Natural killer cell treated with Interleukin-12 subunit alpha and Interleukin-12 subunit beta and Interleukin-15 and Interleukin-18, amount 100 ng/mL, for 72 hours (primary cell): ENCODE data around the gene TUBGCP3. TPM values are rescaled to one million over a fixed set of nuclear protein-coding genes. Genes with fewer than 3 reads are reported as not detected.

Experiments used
- ATAC-seq, 2 donors: fragments of 150-1000 bp; cut with Tn5 transposase in 1 of 2; sonication (Bioruptor Pico), chemical (Tn5 transposase) in 1 of 2; 2 replicates each; pipeline ENCODE4 v1.10.0; 2021
- DNase-seq: peaks from one replicate; pipeline ENCODE4 v3.0.0; 2022; ENCODE audit warnings: low spot score
- H3K27ac Mint-ChIP-seq, 2 donors: 1 replicate in 1 of 2; 2 replicates in 1 of 2; pipeline ENCODE4 v1.8.0; 2022; ENCODE audit warnings: mixed read lengths in 2 of 2, mild to moderate bottlenecking in 1 of 2, moderate library complexity in 1 of 2
- H3K27me3 Mint-ChIP-seq, 2 donors: 1 replicate in 1 of 2; 2 replicates in 1 of 2; pipeline ENCODE4 v1.8.0; 2022; ENCODE audit warnings: mixed read lengths in 2 of 2
- H3K36me3 Mint-ChIP-seq: one replicate; pipeline ENCODE4 v1.8.0; 2022; ENCODE audit warnings: mixed read lengths
- H3K4me1 Mint-ChIP-seq, 2 donors: 1 replicate in 1 of 2; 2 replicates in 1 of 2; pipeline ENCODE4 v1.8.0; 2022; ENCODE audit warnings: low read depth in 2 of 2, mixed read lengths in 2 of 2, mild to moderate bottlenecking in 1 of 2
- H3K4me3 Mint-ChIP-seq: one replicate; pipeline ENCODE4 v1.8.0; 2022; ENCODE audit warnings: mixed read lengths
- H3K9me3 Mint-ChIP-seq: 2 replicates; pipeline ENCODE4 v1.8.0; 2022; ENCODE audit warnings: mixed read lengths
- total RNA-seq, 2 donors: library from RNA; stranded (reverse); gene quantifications; one replicate each; pipeline ENCODE4 v1.2.3, GENCODE V29; 2022

The TUBGCP3 gene
- total RNA-seq, 2 donors from 2014 or later, result 46.7 to 86.3 TPM

- Mint-ChIP-seq H3K4me1 (no peaks in the 10 kb centered on the region), H3K27me3 (peaks cover 0 to 7% of the 10 kb centered on the region in 2 donors), H3K36me3 (no peaks in the 10 kb centered on the region), H3K27ac (no peak overlapping the region), H3K4me3 (no peak overlapping the region), H3K9me3 (no peaks in the 10 kb centered on the region)
- DNase-seq (no peak), ATAC-seq (peak in 1 of 2 donors; percentile 17)
Observed at GRCh38 chr13:112451512-112452379, 136.2 kb downstream of the TUBGCP3 start.

GRCh38 chr13:112450904-112451240, 137.1 kb downstream of the TUBGCP3 start:
- Mint-ChIP-seq H3K4me3 (no peak overlapping the region), H3K27ac (no peak overlapping the region), H3K27me3 (peaks cover 0 to 4% of the 10 kb centered on the region in 2 donors), H3K9me3 (no peaks in the 10 kb centered on the region), H3K4me1 (no peaks in the 10 kb centered on the region), H3K36me3 (no peaks in the 10 kb centered on the region)
- ATAC-seq (no peak), DNase-seq (no peak)

- Mint-ChIP-seq H3K4me1 (no peaks in the 10 kb centered on the region), H3K27me3 (peaks cover 0 to 4% of the 10 kb centered on the region in 2 donors), H3K27ac (no peak overlapping the region), H3K9me3 (no peaks in the 10 kb centered on the region), H3K36me3 (no peaks in the 10 kb centered on the region), H3K4me3 (no peak overlapping the region)
- DNase-seq (no peak), ATAC-seq (no peak)
Observed at GRCh38 chr13:112450118-112450903, 137.6 kb downstream of the TUBGCP3 start.

DNA sequence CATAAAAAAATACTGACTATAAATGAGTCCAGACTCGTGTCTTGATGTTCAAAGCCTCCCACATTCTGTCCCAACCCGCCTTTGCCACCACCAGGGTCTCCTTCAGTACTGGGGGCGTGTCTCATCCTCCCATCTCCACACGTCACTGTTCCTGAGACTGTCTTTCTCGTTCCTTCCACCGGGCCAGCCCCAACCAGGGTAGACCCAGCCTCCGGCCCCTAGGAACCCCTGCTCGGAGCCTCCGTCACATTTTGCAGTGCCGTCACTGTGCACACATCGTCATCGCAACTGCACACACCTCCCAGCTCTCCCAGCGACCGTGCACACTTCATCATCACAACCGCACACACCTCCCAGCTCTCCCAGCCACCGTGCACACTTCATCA, 138.4 kb downstream of the TUBGCP3 start:
- DNase-seq, result no peak

GRCh38 chr13:112448621-112449544, 139.1 kb downstream of the TUBGCP3 start:
- H3K4me3 Mint-ChIP-seq, result no peak overlapping the region
- ATAC-seq, result no peak
- DNase-seq, result no peak
- H3K9me3 Mint-ChIP-seq, result no peaks in the 10 kb centered on the region
- H3K36me3 Mint-ChIP-seq, result no peaks in the 10 kb centered on the region
- H3K4me1 Mint-ChIP-seq, result no peaks in the 10 kb centered on the region
- H3K27me3 Mint-ChIP-seq, result peaks cover 0 to 4% of the 10 kb centered on the region in 2 donors
- no peak overlapping the region for H3K27ac Mint-ChIP-seq

More for the DNA sequence above, 138.4 kb downstream of the TUBGCP3 start:
- no peak for ATAC-seq
- H3K36me3 Mint-ChIP-seq, result no peaks in the 10 kb centered on the region
- H3K4me1 Mint-ChIP-seq, result no peaks in the 10 kb centered on the region
- H3K9me3 Mint-ChIP-seq, result no peaks in the 10 kb centered on the region
- no peak overlapping the region for H3K4me3 Mint-ChIP-seq
- peaks cover 0 to 4% of the 10 kb centered on the region in 2 donors for H3K27me3 Mint-ChIP-seq
- H3K27ac Mint-ChIP-seq, result no peak overlapping the region

DNA sequence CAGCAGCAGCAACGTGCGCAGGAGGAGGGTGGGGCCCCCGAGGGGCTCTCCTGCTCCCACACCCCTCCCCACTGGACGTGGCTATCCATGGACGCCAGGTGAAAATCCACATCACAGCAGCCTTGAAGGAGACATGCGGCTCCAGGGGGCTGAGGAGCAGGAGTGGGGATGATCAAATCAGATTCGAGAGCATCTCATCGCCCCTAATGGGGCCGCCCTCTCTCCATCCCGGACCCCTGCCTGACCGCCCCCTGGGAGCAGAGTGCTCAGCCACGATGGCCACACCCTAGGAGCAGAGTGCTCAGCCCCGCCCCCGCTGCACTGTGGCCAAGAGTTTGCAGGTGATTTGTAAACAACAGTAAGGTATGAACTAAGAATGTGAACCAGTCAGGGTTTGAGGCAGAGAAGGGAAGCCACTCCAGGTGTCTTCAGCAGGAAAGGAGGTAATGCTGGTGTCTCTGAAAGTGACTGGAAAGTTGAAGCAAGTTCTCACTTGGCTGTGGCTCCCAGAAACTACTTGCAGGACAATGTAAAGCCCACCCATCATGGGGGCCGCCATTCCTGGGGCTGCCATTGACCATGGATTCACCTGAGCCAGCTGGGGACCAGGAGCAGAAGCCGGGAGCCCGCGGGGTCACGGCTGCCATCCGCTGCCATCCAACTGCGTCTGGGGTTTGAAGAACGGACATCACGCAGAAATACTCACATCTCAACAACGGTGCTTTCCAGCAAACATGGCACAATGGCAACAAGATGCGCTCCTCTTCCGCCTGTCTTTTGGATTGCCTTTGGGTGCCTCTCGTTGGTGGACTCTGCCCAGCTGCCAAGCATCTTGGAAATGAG, 140.0 kb downstream of the TUBGCP3 start:
- Mint-ChIP-seq H3K36me3 (no peaks in the 10 kb centered on the region), H3K27me3 (peaks cover 0 to 6% of the 10 kb centered on the region in 2 donors), H3K4me3 (no peak overlapping the region), H3K27ac (no peak overlapping the region), H3K9me3 (no peaks in the 10 kb centered on the region), H3K4me1 (no peaks in the 10 kb centered on the region)
- ATAC-seq (no peak), DNase-seq (no peak)

DNA sequence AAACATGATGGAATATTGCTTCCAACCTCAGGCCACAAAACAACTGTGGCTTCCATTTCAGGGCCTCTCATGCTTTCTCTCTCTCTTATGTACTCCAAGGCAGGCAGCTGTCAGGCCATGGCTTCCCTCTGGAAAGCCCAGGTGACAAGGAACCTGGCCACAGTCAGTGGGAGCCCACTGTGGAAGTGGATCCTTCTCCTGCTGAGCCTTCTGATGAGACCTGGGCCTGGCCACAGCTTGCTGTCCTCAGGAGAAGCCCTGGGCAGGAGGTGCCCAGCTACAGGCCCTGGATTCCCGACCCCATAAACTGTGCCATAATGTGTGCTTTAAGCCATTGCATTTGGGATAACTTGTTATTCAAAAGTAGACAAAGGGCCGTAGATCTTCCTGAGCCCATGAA, 140.6 kb downstream of the TUBGCP3 start:
- Mint-ChIP-seq H3K4me1 (no peaks in the 10 kb centered on the region), H3K4me3 (no peak overlapping the region), H3K27ac (no peak overlapping the region), H3K27me3 (peaks cover 0 to 6% of the 10 kb centered on the region in 2 donors), H3K36me3 (no peaks in the 10 kb centered on the region), H3K9me3 (no peaks in the 10 kb centered on the region)
- DNase-seq (no peak), ATAC-seq (no peak)

GRCh38 chr13:112446867-112447266, 141.1 kb downstream of the TUBGCP3 start:
- DNase-seq, result no peak
- peaks cover 0 to 6% of the 10 kb centered on the region in 2 donors for H3K27me3 Mint-ChIP-seq
- H3K27ac Mint-ChIP-seq, result no peak overlapping the region

DNA sequence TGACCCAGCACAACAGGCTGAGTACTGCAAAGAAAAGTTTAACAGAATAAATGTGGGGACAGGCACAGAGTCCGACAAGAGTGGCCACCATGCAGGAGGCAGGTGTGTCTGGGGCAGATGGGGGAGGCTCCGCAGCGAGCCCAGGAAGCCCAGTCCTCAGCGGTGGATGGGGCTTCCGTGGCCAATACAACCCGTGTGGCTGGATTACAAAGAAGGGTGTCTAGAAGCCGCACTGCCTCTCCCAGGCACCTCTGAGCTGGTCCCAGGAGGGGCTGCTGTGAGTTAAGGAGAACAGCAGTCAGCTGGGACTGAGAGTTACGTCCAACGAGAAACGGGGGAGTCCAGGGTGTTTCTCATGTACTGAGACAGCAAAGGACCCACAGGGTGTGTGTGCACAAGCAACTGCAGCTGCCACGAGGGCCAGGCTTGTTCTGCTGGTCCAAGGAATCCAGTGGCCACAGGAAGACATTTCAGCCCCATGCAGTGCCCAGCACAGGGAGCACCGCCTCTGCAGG, 141.5 kb downstream of the TUBGCP3 start:
- H3K4me1 Mint-ChIP-seq, result no peaks in the 10 kb centered on the region
- ATAC-seq, result no peak

More at GRCh38 chr13:112446867-112447266, 141.1 kb downstream of the TUBGCP3 start:
- no peak for ATAC-seq
- Mint-ChIP-seq H3K36me3 (no peaks in the 10 kb centered on the region), H3K4me3 (no peak overlapping the region), H3K4me1 (no peaks in the 10 kb centered on the region), H3K9me3 (no peaks in the 10 kb centered on the region)

DNA sequence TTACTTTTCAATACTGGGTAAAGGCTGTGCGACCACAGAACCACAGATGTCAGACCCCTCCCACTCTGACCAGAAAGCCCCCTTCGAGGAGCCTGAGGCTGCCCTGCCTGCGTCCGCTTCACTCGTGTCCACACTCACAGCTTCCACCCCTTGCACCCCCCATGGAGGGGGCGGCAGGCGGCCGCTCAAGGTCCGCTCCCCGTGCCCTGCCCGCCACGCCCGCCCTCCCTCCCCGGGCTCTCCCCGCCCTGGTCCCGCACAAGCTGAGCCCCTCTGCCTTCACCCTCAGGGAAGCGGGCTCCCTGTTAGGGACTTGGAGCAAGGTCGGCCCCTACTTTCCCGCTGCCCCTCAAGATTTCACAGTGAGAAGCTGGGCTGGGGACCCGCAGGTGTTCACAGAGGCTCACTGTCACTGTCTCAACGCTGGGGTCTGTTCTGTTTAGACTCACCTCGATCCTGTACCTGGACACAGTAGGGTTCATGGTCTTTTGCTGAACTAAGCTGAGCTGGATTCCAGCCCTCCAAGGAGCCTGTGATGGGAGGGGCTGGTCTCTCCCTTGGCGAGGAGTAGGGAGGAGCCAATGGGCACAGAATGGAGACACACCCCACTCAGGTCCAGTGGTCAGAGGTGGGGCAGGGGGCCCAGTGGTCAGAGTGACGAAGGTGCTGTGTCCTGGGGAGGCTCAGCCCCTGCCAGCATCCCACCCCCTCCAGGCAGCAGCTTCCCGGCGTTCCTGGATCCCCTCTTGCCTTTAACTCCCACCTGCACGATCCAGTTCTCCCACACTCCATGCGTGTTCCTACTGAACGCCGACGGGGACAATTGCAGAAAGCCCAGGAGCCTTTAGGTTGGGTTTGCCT, 142.3 kb downstream of the TUBGCP3 start:
- no peaks in the 10 kb centered on the region for H3K4me1 Mint-ChIP-seq
- DNase-seq (no peak), ATAC-seq (no peak)
- H3K9me3 Mint-ChIP-seq, result no peaks in the 10 kb centered on the region
- no peak overlapping the region for H3K4me3 Mint-ChIP-seq
- H3K36me3 Mint-ChIP-seq, result no peaks in the 10 kb centered on the region
- H3K27ac Mint-ChIP-seq, result no peak overlapping the region
- H3K27me3 Mint-ChIP-seq, result peaks cover 0 to 6% of the 10 kb centered on the region in 2 donors

More for the DNA sequence above, 141.5 kb downstream of the TUBGCP3 start:
- no peaks in the 10 kb centered on the region for H3K36me3 Mint-ChIP-seq
- H3K27ac Mint-ChIP-seq, result no peak overlapping the region
- DNase-seq, result no peak
- no peaks in the 10 kb centered on the region for H3K9me3 Mint-ChIP-seq
- no peak overlapping the region for H3K4me3 Mint-ChIP-seq
- H3K27me3 Mint-ChIP-seq, result peaks cover 0 to 6% of the 10 kb centered on the region in 2 donors

DNA sequence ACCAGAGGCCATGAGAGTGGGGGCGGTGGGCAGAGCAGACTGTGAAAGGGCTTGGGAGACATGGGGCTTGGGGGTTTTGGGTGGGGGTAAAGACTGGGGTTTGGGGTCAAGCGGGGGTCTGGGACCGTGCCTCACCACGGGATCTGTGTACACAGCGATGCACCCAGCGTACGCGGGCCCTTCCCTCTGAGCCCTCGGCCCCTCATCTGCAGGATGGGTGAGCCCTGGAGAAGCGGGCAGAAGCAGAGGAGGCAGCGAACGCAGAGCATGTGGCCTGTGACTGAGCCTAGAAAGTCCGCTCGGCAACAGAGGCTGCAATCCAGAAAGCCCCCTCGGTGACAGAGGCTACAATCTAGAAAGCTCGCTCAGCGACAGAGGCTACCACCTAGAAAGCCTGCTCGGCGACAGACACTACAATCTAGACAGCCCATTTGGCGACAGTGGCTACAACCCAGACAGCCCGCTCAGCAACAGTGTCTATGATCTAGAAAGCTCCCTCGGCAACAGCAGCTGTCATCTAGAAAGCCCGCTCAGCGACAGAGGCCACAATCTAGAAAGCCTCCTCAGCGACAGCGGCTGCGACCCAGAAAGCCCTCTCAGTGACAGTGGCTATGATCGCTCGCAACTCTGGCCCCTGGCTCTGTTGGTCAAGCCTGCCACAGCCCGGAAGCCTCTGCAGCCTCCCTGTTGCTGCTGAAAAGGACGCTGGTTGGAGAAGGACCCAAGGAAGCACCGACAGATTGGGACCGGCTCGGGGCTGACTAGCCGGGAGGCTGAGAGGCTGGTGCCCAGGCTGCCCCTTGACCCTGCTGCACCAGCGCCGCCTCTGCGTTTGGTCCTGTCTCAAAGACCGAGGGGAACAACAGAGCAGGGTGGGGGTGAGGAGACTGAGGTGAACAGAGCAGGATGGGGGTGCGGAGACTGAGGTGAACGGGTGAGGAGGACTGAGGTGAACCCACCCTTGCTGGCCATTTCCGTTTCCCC, 143.2 kb downstream of the TUBGCP3 start:
- H3K27ac Mint-ChIP-seq, result no peak overlapping the region
- no peak for DNase-seq
- peak in 1 of 2 donors; percentile 13 for ATAC-seq

More for the DNA sequence above, 143.2 kb downstream of the TUBGCP3 start:
- Mint-ChIP-seq H3K36me3 (no peaks in the 10 kb centered on the region), H3K4me1 (no peaks in the 10 kb centered on the region), H3K27me3 (peaks cover 9 to 10% of the 10 kb centered on the region in 2 donors), H3K4me3 (no peak overlapping the region), H3K9me3 (no peaks in the 10 kb centered on the region)
